DND-41 (cell line): ENCODE results near the gene OPCML.

Source experiments
- ATAC-seq: fragments of 200-7000 bp; cut with Tn5 transposase; 3 replicates; pipeline ENCODE4 v1.9.1; 2021; ENCODE audit warnings: low read depth; ENCODE audit not compliant: insufficient read depth
- DNase-seq: peaks from one replicate; pipeline ENCODE4 v3.0.0-alpha.2; 2020
- H2AFZ ChIP-seq: 2 replicates; pipeline ENCODE4 v1.6.0; 2012; ENCODE audit warnings: low read depth, low read length
- H3K27ac ChIP-seq: 2 replicates; pipeline ENCODE4 v1.5.1; 2012; ENCODE audit warnings: low read length, inconsistent platforms
- H3K27me3 ChIP-seq: fragments of 200-600 bp; sonication (generic); 2 replicates; pipeline ENCODE4 v1.6.0; 2012; ENCODE audit warnings: low read length, mild to moderate bottlenecking, inconsistent platforms; ENCODE audit not compliant: insufficient read depth, poor library complexity
- H3K36me3 ChIP-seq: 2 replicates; pipeline ENCODE4 v1.5.1; 2012; ENCODE audit warnings: low read length, inconsistent platforms; ENCODE audit not compliant: insufficient read depth
- H3K4me1 ChIP-seq: 2 replicates; pipeline ENCODE4 v1.5.1; 2012; ENCODE audit warnings: mild to moderate bottlenecking, low read length; ENCODE audit not compliant: insufficient read depth
- H3K4me2 ChIP-seq: 2 replicates; pipeline ENCODE4 v1.6.0; 2012; ENCODE audit warnings: mild to moderate bottlenecking, moderate library complexity, low read length, inconsistent platforms; ENCODE audit not compliant: insufficient read depth
- H3K4me3 ChIP-seq, 2 experiments: fragments of 200-600 bp in 1 of 2; shearing (Covaris generic) in 1 of 2; 2 replicates each; pipeline ENCODE4 v1.5.1; 2012 to 2016; ENCODE audit warnings: inconsistent platforms in 2 of 2, low read length in 2 of 2, mild to moderate bottlenecking in 2 of 2, low read depth in 1 of 2, moderate library complexity in 1 of 2
- H3K79me2 ChIP-seq: 2 replicates; pipeline ENCODE4 v1.6.0; 2012; ENCODE audit warnings: low read length, inconsistent platforms; ENCODE audit not compliant: insufficient read depth
- H3K9ac ChIP-seq: 2 replicates; pipeline ENCODE4 v1.6.0; 2012; ENCODE audit warnings: low read depth, mild to moderate bottlenecking, inconsistent platforms, low read length, moderate library complexity
- H3K9me3 ChIP-seq: 2 replicates; pipeline ENCODE4 v1.5.1; 2012; ENCODE audit warnings: low read length, moderate library complexity, mild to moderate bottlenecking, inconsistent platforms; ENCODE audit not compliant: insufficient read depth, severe bottlenecking
- H4K20me1 ChIP-seq: 2 replicates; pipeline ENCODE4 v1.6.0; 2012; ENCODE audit warnings: low read length; ENCODE audit not compliant: insufficient read depth
- CTCF ChIP-seq: IDR thresholded peaks from 2 replicates; pipeline ENCODE4 v1.5.1; 2012; ENCODE audit warnings: borderline replicate concordance, low read length, moderate library complexity, mild to moderate bottlenecking; ENCODE audit not compliant: poor library complexity, severe bottlenecking; ENCODE audit errors: extremely low read depth
- EZH2 ChIP-seq: IDR thresholded peaks from 3 replicates; pipeline ENCODE4 v1.6.1; 2012; ENCODE audit warnings: borderline replicate concordance, low read depth, mild to moderate bottlenecking, moderate library complexity, low read length, inconsistent platforms; ENCODE audit not compliant: severe bottlenecking

Gene OPCML

DNA sequence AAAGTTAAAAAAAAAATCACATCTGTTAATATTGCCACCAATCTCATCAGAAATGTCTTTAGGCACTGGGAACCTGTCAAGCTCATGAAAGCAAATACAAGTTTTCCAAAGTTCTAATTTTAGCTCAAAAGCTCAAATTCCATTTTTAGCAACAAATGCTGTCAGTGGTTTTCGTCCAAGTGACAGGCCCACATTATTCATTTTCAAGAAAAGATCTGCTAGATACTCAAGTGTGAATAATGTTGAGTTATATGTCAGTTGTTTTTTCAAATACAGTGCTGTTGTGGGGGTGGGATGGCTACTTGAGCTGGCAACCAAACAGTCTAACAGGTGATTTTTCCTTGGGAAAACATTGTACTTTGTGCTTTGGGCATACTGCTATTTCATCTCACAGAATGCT is 1072.6 kb downstream of the OPCML start:
- Histone ChIP-seq H3K9me3 (no peaks in the 10 kb centered on the region), H3K36me3 (no peaks in the 10 kb centered on the region), H3K4me2 (no peak overlapping the region), H2AFZ (no peak overlapping the region), H3K4me1 (no peaks in the 10 kb centered on the region), H3K79me2 (no peaks in the 10 kb centered on the region), H3K4me3 (no peak overlapping the region), H3K27ac (no peak overlapping the region), H3K27me3 (no peaks in the 10 kb centered on the region), H4K20me1 (no peaks in the 10 kb centered on the region), H3K9ac (no peak overlapping the region)
- no peak for TF ChIP-seq EZH2
- TF ChIP-seq CTCF: no peak
- ATAC-seq (no peak), DNase-seq (no peak)

DNA sequence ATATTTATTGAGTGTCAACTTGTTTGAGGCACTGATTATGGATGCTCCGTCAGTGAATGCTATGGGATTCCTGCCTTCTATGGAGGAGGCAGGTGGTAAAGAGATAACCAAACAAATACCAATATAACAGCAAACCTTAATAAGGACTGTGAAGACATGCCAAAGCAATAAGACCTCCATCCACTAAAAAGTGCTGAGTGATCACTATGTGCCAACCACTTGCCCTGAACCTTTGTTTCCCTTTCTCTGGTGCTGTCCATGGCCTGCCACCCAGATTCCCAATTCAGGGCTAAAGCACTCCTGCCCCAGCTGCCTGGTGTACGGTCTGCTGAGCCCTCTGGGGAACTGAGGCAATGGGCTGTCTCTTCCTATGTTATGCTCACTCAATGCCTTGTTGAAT is 1074.9 kb downstream of the OPCML start:
- H3K9me3 ChIP-seq: no peaks in the 10 kb centered on the region
- ATAC-seq: no peak
- H3K4me2 ChIP-seq: no peak overlapping the region
- TF ChIP-seq EZH2 (no peak), CTCF (no peak)
- no peaks in the 10 kb centered on the region for H3K36me3 ChIP-seq
- H3K27ac ChIP-seq: no peak overlapping the region
- H4K20me1 ChIP-seq: no peaks in the 10 kb centered on the region
- no peak for DNase-seq
- H3K79me2 ChIP-seq: no peaks in the 10 kb centered on the region
- no peaks in the 10 kb centered on the region for H3K27me3 ChIP-seq
- no peak overlapping the region for H3K9ac ChIP-seq
- H3K4me1 ChIP-seq: no peaks in the 10 kb centered on the region
- no peak overlapping the region for H3K4me3 ChIP-seq
- H2AFZ ChIP-seq: no peak overlapping the region

- ATAC-seq: no peak
- H3K9me3 ChIP-seq: no peaks in the 10 kb centered on the region
- TF ChIP-seq EZH2 (no peak), CTCF (no peak)
- H3K79me2 ChIP-seq: no peaks in the 10 kb centered on the region
- no peak overlapping the region for H3K4me3 ChIP-seq
- H3K4me2 ChIP-seq: no peak overlapping the region
- DNase-seq: no peak
- H3K27ac ChIP-seq: no peak overlapping the region
- no peaks in the 10 kb centered on the region for H3K36me3 ChIP-seq
- no peaks in the 10 kb centered on the region for H3K4me1 ChIP-seq
- H3K9ac ChIP-seq: no peak overlapping the region
- H4K20me1 ChIP-seq: no peaks in the 10 kb centered on the region
- no peaks in the 10 kb centered on the region for H3K27me3 ChIP-seq
- H2AFZ ChIP-seq: no peak overlapping the region
Measured at GRCh38 chr11:132456751-132457328, 1075.5 kb downstream of the OPCML start.

DNA sequence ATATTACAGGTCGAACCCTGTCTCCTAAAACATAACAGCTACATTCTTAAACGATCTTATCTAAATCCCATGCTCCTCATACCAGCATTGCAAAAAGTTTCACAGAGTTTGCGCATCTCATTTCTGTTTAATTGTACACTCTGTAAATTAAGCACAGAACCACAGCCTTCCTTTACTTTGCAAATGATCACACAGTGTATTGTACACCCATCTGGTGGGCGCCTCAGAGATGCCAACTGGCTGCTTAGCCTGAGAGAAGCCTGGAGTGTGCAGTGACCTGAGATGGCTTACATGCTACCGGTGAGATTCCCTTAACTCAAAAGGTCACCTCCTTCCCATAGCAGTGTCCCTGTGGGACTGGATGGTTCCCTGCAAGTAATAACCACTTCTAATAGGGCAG is 1077.3 kb downstream of the OPCML start:
- H3K79me2 ChIP-seq: no peaks in the 10 kb centered on the region
- no peak overlapping the region for H3K27ac ChIP-seq
- no peak overlapping the region for H2AFZ ChIP-seq
- no peaks in the 10 kb centered on the region for H4K20me1 ChIP-seq
- H3K36me3 ChIP-seq: no peaks in the 10 kb centered on the region
- H3K9ac ChIP-seq: no peak overlapping the region
- no peak for DNase-seq
- no peaks in the 10 kb centered on the region for H3K9me3 ChIP-seq
- H3K4me2 ChIP-seq: no peak overlapping the region
- H3K4me3 ChIP-seq: no peak overlapping the region
- no peaks in the 10 kb centered on the region for H3K4me1 ChIP-seq
- ATAC-seq: no peak
- no peak for TF ChIP-seq CTCF
- no peak for TF ChIP-seq EZH2
- no peaks in the 10 kb centered on the region for H3K27me3 ChIP-seq
